ENCODE results near the gene CD48.

The CD48 gene

GRCh38 chr1:160634543-160635491, 76.8 kb downstream of the CD48 start:
- no peak for DNase-seq (ENCODE audit: low read depth in 2 of 2)

GRCh38 chr1:160633330-160633903, 78.2 kb downstream of the CD48 start:
- no peak for DNase-seq (ENCODE audit: low read depth in 2 of 2)

- DNase-seq (ENCODE audit: low read depth in 2 of 2) = no peak
Observed at GRCh38 chr1:160631983-160632625, 79.5 kb downstream of the CD48 start.

GRCh38 chr1:160630523-160631451, 80.8 kb downstream of the CD48 start:
- DNase-seq (ENCODE audit: low read depth in 2 of 2) = no peak

- no peak for DNase-seq (ENCODE audit: low read depth in 2 of 2)
Observed at GRCh38 chr1:160629286-160630210, 82.1 kb downstream of the CD48 start.

- no peak for DNase-seq (ENCODE audit: low read depth in 2 of 2)
Observed at GRCh38 chr1:160628799-160629263, 82.8 kb downstream of the CD48 start.
